GM12892 (cell line): ENCODE measurements around the gene KCNC4.

Experiments
- DNase-seq: peaks from one replicate; pipeline ENCODE4 v3.0.0; 2011; ENCODE audit not compliant: insufficient read length
- FAIRE-seq: peaks from 2 replicates; lab custom pipeline; 2011; peaks lifted over from hg19 to GRCh38; lab: Jason Lieb, UNC
- POLR2A ChIP-seq: IDR thresholded peaks from 2 replicates; pipeline ENCODE4 v1.6.1; 2011; ENCODE audit warnings: low read depth, low read length, control low read depth
- POLR2AphosphoS5 ChIP-seq: IDR thresholded peaks from 2 replicates; pipeline ENCODE4 v1.6.1; 2011; ENCODE audit warnings: low read depth, low read length, control low read depth
- TAF1 ChIP-seq: IDR thresholded peaks from 2 replicates; pipeline ENCODE4 v1.6.1; 2011; ENCODE audit warnings: low read depth, mild to moderate bottlenecking, control low read depth, low read length, borderline replicate concordance

The KCNC4 gene

GRCh38 chr1:110254604-110255391 lies 44.7 kb downstream of the KCNC4 start:
- DNase-seq (no peak), FAIRE-seq (no peak)
- TF ChIP-seq TAF1 (no peak), POLR2AphosphoS5 (no peak), POLR2A (no peak)

GRCh38 chr1:110255392-110255787 lies 45.3 kb downstream of the KCNC4 start:
- TF ChIP-seq TAF1, result no peak
- no peak for TF ChIP-seq POLR2A
- TF ChIP-seq POLR2AphosphoS5, result no peak
- FAIRE-seq (no peak), DNase-seq (no peak)

GRCh38 chr1:110258734-110259133 lies 48.6 kb downstream of the KCNC4 start:
- DNase-seq (no peak), FAIRE-seq (no peak)
- TF ChIP-seq POLR2A, result no peak
- TF ChIP-seq POLR2AphosphoS5, result no peak

- DNase-seq, result no peak
- TF ChIP-seq POLR2AphosphoS5 (no peak), POLR2A (no peak), TAF1 (no peak)
- FAIRE-seq, result no peak
Observed at GRCh38 chr1:110259770-110260169, 49.7 kb downstream of the KCNC4 start.
